Measurements from ENCODE around the gene DGKQ.
"Not testable (repeated sequence)": the region's sequence is repeated elsewhere in the genome, so short reads cannot be mapped to it uniquely, and the experiment has no call there.

DGKQ gene

GRCh38 chr4:919004-919680, 54.2 kb downstream of the DGKQ start:
- not testable (repeated sequence) for ATAC-seq

- not testable (repeated sequence) for ATAC-seq
Measured at GRCh38 chr4:918591-918990, 54.8 kb downstream of the DGKQ start.

- no peak for ATAC-seq
Measured at GRCh38 chr4:917992-918391, 55.4 kb downstream of the DGKQ start.

- no peak for ATAC-seq
Measured at GRCh38 chr4:917466-917865, 55.9 kb downstream of the DGKQ start.

GRCh38 chr4:915595-915994, 57.8 kb downstream of the DGKQ start:
- no peak for ATAC-seq

- no peak for ATAC-seq
Measured at GRCh38 chr4:915041-915474, 58.3 kb downstream of the DGKQ start.

- no peak for ATAC-seq
Measured at GRCh38 chr4:914531-914930, 58.8 kb downstream of the DGKQ start.

- no peak for ATAC-seq
Measured at GRCh38 chr4:913280-913618, 60.1 kb downstream of the DGKQ start.

GRCh38 chr4:912548-913279, 60.7 kb downstream of the DGKQ start:
- no peak for ATAC-seq

GRCh38 chr4:911871-912490, 61.4 kb downstream of the DGKQ start:
- ATAC-seq = no peak

GRCh38 chr4:911221-911751, 62.1 kb downstream of the DGKQ start:
- ATAC-seq = no peak

GRCh38 chr4:910366-911091, 62.8 kb downstream of the DGKQ start:
- ATAC-seq = no peak

GRCh38 chr4:909821-910220, 63.5 kb downstream of the DGKQ start:
- ATAC-seq = no peak

- no peak for ATAC-seq
Measured at GRCh38 chr4:909131-909571, 64.2 kb downstream of the DGKQ start.
